ENCODE measurements around the gene LIPF.

DNA sequence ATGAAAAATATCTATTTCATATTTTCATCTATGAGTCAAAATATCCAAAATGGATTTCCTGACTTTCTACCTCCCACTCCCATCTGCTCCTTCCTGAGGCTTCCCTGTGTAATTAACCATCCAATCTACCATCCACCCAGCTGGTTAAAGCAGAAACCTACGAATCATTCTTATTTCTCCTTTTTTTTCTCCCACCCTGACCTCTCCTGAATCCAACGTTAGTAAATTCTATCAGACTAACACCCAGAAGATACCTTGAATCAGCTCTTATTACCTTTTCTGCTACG, 3.7 kb upstream of the LIPF start:
- TF ChIP-seq, protein P1, sequence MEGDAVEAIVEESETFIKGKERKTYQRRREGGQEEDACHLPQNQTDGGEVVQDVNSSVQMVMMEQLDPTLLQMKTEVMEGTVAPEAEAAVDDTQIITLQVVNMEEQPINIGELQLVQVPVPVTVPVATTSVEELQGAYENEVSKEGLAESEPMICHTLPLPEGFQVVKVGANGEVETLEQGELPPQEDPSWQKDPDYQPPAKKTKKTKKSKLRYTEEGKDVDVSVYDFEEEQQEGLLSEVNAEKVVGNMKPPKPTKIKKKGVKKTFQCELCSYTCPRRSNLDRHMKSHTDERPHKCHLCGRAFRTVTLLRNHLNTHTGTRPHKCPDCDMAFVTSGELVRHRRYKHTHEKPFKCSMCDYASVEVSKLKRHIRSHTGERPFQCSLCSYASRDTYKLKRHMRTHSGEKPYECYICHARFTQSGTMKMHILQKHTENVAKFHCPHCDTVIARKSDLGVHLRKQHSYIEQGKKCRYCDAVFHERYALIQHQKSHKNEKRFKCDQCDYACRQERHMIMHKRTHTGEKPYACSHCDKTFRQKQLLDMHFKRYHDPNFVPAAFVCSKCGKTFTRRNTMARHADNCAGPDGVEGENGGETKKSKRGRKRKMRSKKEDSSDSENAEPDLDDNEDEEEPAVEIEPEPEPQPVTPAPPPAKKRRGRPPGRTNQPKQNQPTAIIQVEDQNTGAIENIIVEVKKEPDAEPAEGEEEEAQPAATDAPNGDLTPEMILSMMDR (IDR thresholded peaks at IDR 0.05; ENCODE audit: low read depth, low read length) = no peak
- no peak for TF ChIP-seq EZH2phosphoT487 (IDR thresholded peaks at IDR 0.05; ENCODE audit: low read depth)

Measured in OCI-LY3 (cell line).